H1 (cell line): ENCODE data around the gene CCDC117. TPM values are rescaled to one million over a fixed set of nuclear protein-coding genes. Genes with fewer than 3 reads are reported as not detected.

ENCODE experiments used
- CTCF ChIA-PET: fragments of 300-600 bp; sonication (Branson Sonifier 250); formaldehyde crosslinking; loops from one replicate; lab custom pipeline; 2021; ENCODE audit not compliant: partially characterized antibody; lab: Charles Lee
- POLR2A ChIA-PET: fragments of 300-600 bp; sonication (Branson Sonifier 250); formaldehyde crosslinking; loops from one replicate; lab custom pipeline; 2021; ENCODE audit warnings: inconsistent platforms; ENCODE audit not compliant: partially characterized antibody; lab: Charles Lee
- DNase-seq, 2 experiments: peaks; one replicate each; pipeline versions ENCODE4 v3.0.0 to v3.0.0-alpha.2; 2010 to 2022; ENCODE audit warnings: low spot score in 2 of 2, low read depth in 1 of 2, mixed read lengths in 1 of 2
- FAIRE-seq: peaks from 2 replicates; lab custom pipeline; 2011; peaks lifted over from hg19 to GRCh38; lab: Jason Lieb, UNC
- H2AFZ ChIP-seq: 2 replicates; pipeline ENCODE4 v1.8.1; 2012; ENCODE audit warnings: low read length, inconsistent platforms
- H2AK5ac ChIP-seq: 2 replicates; pipeline ENCODE4 v1.6.1; 2013; ENCODE audit warnings: low read depth, low read length
- H2BK120ac ChIP-seq: replicated peaks from 2 replicates; pipeline ENCODE3; 2013; ENCODE audit warnings: low read depth, low read length, inconsistent platforms
- H2BK12ac ChIP-seq: 2 replicates; pipeline ENCODE4 v1.6.1; 2013; ENCODE audit warnings: low read depth, low read length
- H2BK15ac ChIP-seq: 2 replicates; pipeline ENCODE4 v1.6.1; 2013; ENCODE audit warnings: low read length
- H2BK20ac ChIP-seq: 2 replicates; pipeline ENCODE4 v1.6.1; 2013; ENCODE audit warnings: low read length
- H2BK5ac ChIP-seq: 2 replicates; pipeline ENCODE4 v1.6.1; 2013; ENCODE audit warnings: low read depth, low read length
- H3K14ac ChIP-seq: 2 replicates; pipeline ENCODE4 v1.6.1; 2013; ENCODE audit warnings: inconsistent platforms; ENCODE audit not compliant: insufficient read length
- H3K18ac ChIP-seq: 2 replicates; pipeline ENCODE4 v1.6.1; 2013; ENCODE audit warnings: low read length; ENCODE audit errors: extremely low read depth
- H3K23ac ChIP-seq: 2 replicates; pipeline ENCODE4 v1.6.1; 2013; ENCODE audit warnings: inconsistent platforms; ENCODE audit not compliant: insufficient read length
- H3K23me2 ChIP-seq: 2 replicates; pipeline ENCODE4 v1.6.1; 2013; ENCODE audit warnings: low read depth, low read length
- H3K27ac ChIP-seq: 2 replicates; pipeline ENCODE4 v1.6.1; 2011; ENCODE audit warnings: low read depth, low read length, inconsistent platforms
- H3K27me3 ChIP-seq, 4 experiments: replicated peaks in 1 of 4; 1 replicate in 1 of 4; 2 replicates in 3 of 4; pipeline versions ENCODE4 v1.6.1 to v1.8.1; 2011 to 2013; ENCODE audit warnings: low read length in 3 of 4, mild to moderate bottlenecking in 3 of 4, inconsistent platforms in 2 of 4, mixed read lengths in 2 of 4, moderate library complexity in 1 of 4; ENCODE audit not compliant: control insufficient read depth in 3 of 4, insufficient read depth in 3 of 4; ENCODE audit errors: extremely low read depth in 1 of 4
- H3K36me3 ChIP-seq, 4 experiments: 2 replicates each; pipeline versions ENCODE4 v1.6.1 to v1.8.1; 2011 to 2013; ENCODE audit warnings: mild to moderate bottlenecking in 4 of 4, low read length in 3 of 4, moderate library complexity in 2 of 4, control low read depth in 1 of 4, inconsistent platforms in 1 of 4; ENCODE audit not compliant: insufficient read depth in 4 of 4, control insufficient read depth in 2 of 4
- H3K4ac ChIP-seq: replicated peaks from 2 replicates; pipeline ENCODE3; 2013; ENCODE audit warnings: low read length, low read depth, mixed read lengths, inconsistent platforms; ENCODE audit not compliant: insufficient read length
- H3K4me1 ChIP-seq, 4 experiments: replicated peaks in 1 of 4; 1 replicate in 1 of 4; 2 replicates in 3 of 4; pipeline versions ENCODE4 v1.6.1 to v1.8.1; 2011 to 2013; ENCODE audit warnings: low read length in 3 of 4, inconsistent platforms in 2 of 4, mixed read lengths in 1 of 4; ENCODE audit not compliant: insufficient read depth in 4 of 4, control insufficient read depth in 3 of 4
- H3K4me2 ChIP-seq, 2 experiments: 2 replicates each; pipeline versions ENCODE4 v1.6.1 to v1.8.1; 2011 to 2013; ENCODE audit warnings: low read depth in 2 of 2, low read length in 2 of 2, control low read depth in 1 of 2, inconsistent platforms in 1 of 2, mild to moderate bottlenecking in 1 of 2; ENCODE audit not compliant: insufficient read depth in 1 of 2
- H3K4me3 ChIP-seq, 4 experiments: fragments of 200-600, 300-600 bp in 1 of 4; sonication (generic), shearing (Covaris generic), sonication (Bioruptor Twin) in 1 of 4; 2 replicates each; pipeline versions ENCODE4 v1.5.1 to v1.8.1; 2011 to 2016; ENCODE audit warnings: low read length in 4 of 4, low read depth in 3 of 4, control low read depth in 2 of 4, inconsistent platforms in 2 of 4, mild to moderate bottlenecking in 2 of 4, mixed read lengths in 1 of 4, moderate library complexity in 1 of 4; ENCODE audit not compliant: insufficient read depth in 2 of 4; ENCODE audit errors: extremely low read depth in 1 of 4
- H3K56ac ChIP-seq: replicated peaks from 2 replicates; pipeline ENCODE3; 2013; ENCODE audit warnings: low read depth, mild to moderate bottlenecking, mixed read lengths, low read length, inconsistent platforms; ENCODE audit not compliant: insufficient read length
- H3K79me1 ChIP-seq: 2 replicates; pipeline ENCODE4 v1.6.1; 2013; ENCODE audit warnings: low read depth, low read length, control low read depth
- H3K79me2 ChIP-seq, 2 experiments: 2 replicates each; pipeline versions ENCODE4 v1.6.1 to v1.8.1; 2012 to 2013; ENCODE audit warnings: low read length in 2 of 2, mild to moderate bottlenecking in 2 of 2, inconsistent platforms in 1 of 2; ENCODE audit not compliant: insufficient read depth in 2 of 2, control insufficient read depth in 1 of 2
- H3K9ac ChIP-seq, 4 experiments: replicated peaks in 1 of 4; 1 replicate in 1 of 4; 2 replicates in 3 of 4; pipeline versions ENCODE4 v1.6.1 to v1.8.1; 2011 to 2013; ENCODE audit warnings: low read depth in 3 of 4, low read length in 3 of 4, control low read depth in 2 of 4, mild to moderate bottlenecking in 2 of 4, moderate library complexity in 2 of 4, inconsistent platforms in 1 of 4; ENCODE audit errors: extremely low read depth in 1 of 4
- H3K9me3 ChIP-seq, 2 experiments: 2 replicates each; pipeline versions ENCODE4 v1.6.1 to v1.8.1; 2012 to 2013; ENCODE audit warnings: mild to moderate bottlenecking in 2 of 2, moderate library complexity in 2 of 2, control low read depth in 1 of 2, inconsistent platforms in 1 of 2, low read depth in 1 of 2, low read length in 1 of 2, mixed read lengths in 1 of 2; ENCODE audit not compliant: insufficient read depth in 2 of 2
- H4K20me1 ChIP-seq, 2 experiments: replicated peaks in 1 of 2; 2 replicates each; pipeline versions ENCODE3 to v1.8.1; 2011 to 2013; ENCODE audit warnings: inconsistent platforms in 2 of 2, low read length in 2 of 2, mild to moderate bottlenecking in 1 of 2; ENCODE audit not compliant: insufficient read depth in 2 of 2, control insufficient read depth in 1 of 2
- H4K5ac ChIP-seq: 2 replicates; pipeline ENCODE4 v1.6.1; 2013; ENCODE audit warnings: low read length, low read depth, mixed read lengths, inconsistent platforms; ENCODE audit not compliant: insufficient read length
- H4K8ac ChIP-seq: 2 replicates; pipeline ENCODE4 v1.8.0; 2013; ENCODE audit warnings: mild to moderate bottlenecking, moderate library complexity, low read length, inconsistent platforms; ENCODE audit not compliant: insufficient read depth; ENCODE audit errors: extremely low read depth
- H4K91ac ChIP-seq: replicated peaks from 2 replicates; pipeline ENCODE3; 2013; ENCODE audit warnings: low read length, mixed read lengths, inconsistent platforms; ENCODE audit not compliant: insufficient read length
- CBX5 ChIP-seq: fragments of 300-800, 300-1000 bp; sonication (generic); IDR thresholded peaks from 2 replicates; pipeline ENCODE4 v1.7.1; 2016; ENCODE audit warnings: antibody characterized with exemption, low read length, low read depth
- NRF1 ChIP-seq: IDR thresholded peaks from 2 replicates; pipeline ENCODE4 v1.6.1; 2011; ENCODE audit warnings: mild to moderate bottlenecking, low read depth, low read length, improper control_type of control experiment
- PHF8 ChIP-seq: fragments of 200-600 bp; sonication (generic); conservative IDR thresholded peaks from 2 replicates; pipeline ENCODE4 v1.7.1; 2012; ENCODE audit warnings: low read depth, mild to moderate bottlenecking, inconsistent platforms, low read length, moderate library complexity
- POLR2A ChIP-seq, 2 experiments: IDR thresholded peaks; 1 replicate in 1 of 2; 2 replicates in 1 of 2; pipeline ENCODE4 v1.6.1; 2011; ENCODE audit warnings: low read depth in 2 of 2, low read length in 2 of 2, mild to moderate bottlenecking in 2 of 2; ENCODE audit errors: control extremely low read depth in 1 of 2
- WGBS, 2 experiments: shearing (Covaris generic) in 1 of 2; methylation state at CpG; one replicate each; pipeline versions ENCODE4 v1.1.6 to v1.1.7; 2013 to 2015; ENCODE audit warnings: low lambda C conversion rate in 2 of 2, mixed read lengths in 2 of 2, inconsistent platforms in 1 of 2, low coverage in 1 of 2, missing lambda C conversion rate in 1 of 2; ENCODE audit not compliant: insufficient replicate concordance in 2 of 2, insufficient coverage in 1 of 2, insufficient read length in 1 of 2; ENCODE audit errors: extremely low coverage in 1 of 2, missing lambda C conversion rate in 1 of 2; 5-methylcytosine and 5-hydroxymethylcytosine counted together
- polyA plus RNA-seq, 7 experiments: library from polyadenylated mRNA; depleted of rRNA in 3 of 7; stranded (reverse) in 5 of 7; unstranded in 2 of 7; fragments of >200 nt in 5 of 7; fragments of 200-250 nt in 2 of 7; gene quantifications; 1 replicate in 5 of 7; 2 replicates in 1 of 7; 4 replicates in 1 of 7; pipeline versions ENCODE4 v1.2.1 to v1.2.3, GENCODE V29; 2011 to 2013; ENCODE audit warnings: missing spikeins in 2 of 7, mixed read lengths in 2 of 7
- total RNA-seq: library from RNA; stranded (reverse); fragmentation: NEBNext Ultra II Directional; extraction: Animal tissue kit (Norgen Biotek cat#: 25700); gene quantifications from 2 replicates; pipeline ENCODE4 v1.2.1, GENCODE V29; 2021

Gene CCDC117
- total and polyA plus RNA-seq, 2 of the 8 experiments (the other 6 are each of a cell fraction or from before 2014, with no cell fraction given), result 9.1 to 43.1 TPM

DNA sequence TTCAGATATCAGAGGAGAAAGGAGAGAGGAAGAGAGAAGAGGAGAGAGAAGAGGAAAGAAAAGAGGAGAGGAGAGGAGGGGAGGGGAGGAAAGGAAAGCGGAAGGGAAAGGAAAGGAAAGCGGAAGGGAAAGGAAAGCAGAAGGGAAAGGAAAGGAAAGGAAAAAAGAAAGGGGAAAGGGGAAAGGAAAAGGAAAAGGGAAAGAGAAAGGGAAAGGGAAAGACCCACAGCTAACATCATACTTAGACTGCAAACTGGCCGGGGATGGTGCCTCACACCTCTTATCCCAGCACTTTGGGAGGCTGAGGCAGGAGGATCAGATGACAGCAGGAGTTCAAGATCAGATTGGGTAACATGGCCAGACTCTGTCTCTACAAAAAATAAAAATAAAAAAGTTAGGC lies 42.3 kb upstream of the CCDC117 start:
- no peaks in the 10 kb centered on the region for H3K4me1 ChIP-seq
- H3K27me3 ChIP-seq, result no peaks in the 10 kb centered on the region
- no peak overlapping the region for H2BK20ac ChIP-seq
- no peak overlapping the region for H3K9ac ChIP-seq
- TF ChIP-seq CBX5, result no peak
- TF ChIP-seq POLR2A (IDR thresholded peaks at IDR 0.05; ENCODE audit: control extremely low read depth in 1 of 2, low read depth in 2 of 2, low read length in 2 of 2), result no peak
- no peak for TF ChIP-seq NRF1
- no peak for TF ChIP-seq PHF8
- no peak overlapping the region for H3K18ac ChIP-seq
- no peak overlapping the region for H3K4me2 ChIP-seq
- H2BK15ac ChIP-seq, result no peak overlapping the region
- DNase-seq (no peak), FAIRE-seq (no peak)
- H3K14ac ChIP-seq, result no peak overlapping the region
- H2BK120ac ChIP-seq, result no peak overlapping the region
- no peaks in the 10 kb centered on the region; the same call in 1 of the 2 replicates for H3K79me1 ChIP-seq
- no peaks in the 10 kb centered on the region for H3K23me2 ChIP-seq
- no peak overlapping the region for H3K4me3 ChIP-seq
- H4K5ac ChIP-seq, result no peak overlapping the region
- ChIA-PET CTCF (interaction anchor here (1.4 kb wide), 1 partner anchor 130 kb away, joined by 5 read pairs; no protein-coding TSS in a partner anchor), POLR2A (interaction anchor here (0.9 to 1.3 kb wide), 4 partner anchors 8 to 69 kb away, joined by 3 to 4 read pairs (median 3); no protein-coding TSS in a partner anchor)
- no peak overlapping the region for H3K56ac ChIP-seq
- H2AK5ac ChIP-seq, result no peak overlapping the region
- WGBS, 2 experiments, result 0 to 41% methylated on average over 2 to 3 of the region's 3 CpGs
- no peak overlapping the region for H2AFZ ChIP-seq
- H4K20me1 ChIP-seq, result no peaks in the 10 kb centered on the region
- H4K91ac ChIP-seq, result no peak overlapping the region
- H2BK12ac ChIP-seq, result no peak overlapping the region
- no peak overlapping the region for H3K23ac ChIP-seq
- H3K36me3 ChIP-seq, result peaks cover 0 to 22% (median 16%) of the 10 kb centered on the region in 4 experiments; a peak in 7 of 8 replicates
- no peak overlapping the region for H3K4ac ChIP-seq
- no peak overlapping the region for H4K8ac ChIP-seq
- peaks cover 0 to 25% of the 10 kb centered on the region in 2 experiments; a peak in 2 of 4 replicates for H3K79me2 ChIP-seq
- H2BK5ac ChIP-seq, result no peak overlapping the region
- H3K9me3 ChIP-seq, result no peaks in the 10 kb centered on the region
- H3K27ac ChIP-seq, result no peak overlapping the region
